HG02852 (cell line): ENCODE measurements around the gene CLTA.

Source experiments
- ATAC-seq: cut with Tn5 transposase; IDR thresholded peaks from one replicate; pipeline ENCODE4 v1.9.1; 2021; ENCODE audit warnings: mild to moderate bottlenecking, moderate library complexity; ENCODE audit not compliant: unreplicated experiment

Gene CLTA, protein sequence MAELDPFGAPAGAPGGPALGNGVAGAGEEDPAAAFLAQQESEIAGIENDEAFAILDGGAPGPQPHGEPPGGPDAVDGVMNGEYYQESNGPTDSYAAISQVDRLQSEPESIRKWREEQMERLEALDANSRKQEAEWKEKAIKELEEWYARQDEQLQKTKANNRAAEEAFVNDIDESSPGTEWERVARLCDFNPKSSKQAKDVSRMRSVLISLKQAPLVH

DNA sequence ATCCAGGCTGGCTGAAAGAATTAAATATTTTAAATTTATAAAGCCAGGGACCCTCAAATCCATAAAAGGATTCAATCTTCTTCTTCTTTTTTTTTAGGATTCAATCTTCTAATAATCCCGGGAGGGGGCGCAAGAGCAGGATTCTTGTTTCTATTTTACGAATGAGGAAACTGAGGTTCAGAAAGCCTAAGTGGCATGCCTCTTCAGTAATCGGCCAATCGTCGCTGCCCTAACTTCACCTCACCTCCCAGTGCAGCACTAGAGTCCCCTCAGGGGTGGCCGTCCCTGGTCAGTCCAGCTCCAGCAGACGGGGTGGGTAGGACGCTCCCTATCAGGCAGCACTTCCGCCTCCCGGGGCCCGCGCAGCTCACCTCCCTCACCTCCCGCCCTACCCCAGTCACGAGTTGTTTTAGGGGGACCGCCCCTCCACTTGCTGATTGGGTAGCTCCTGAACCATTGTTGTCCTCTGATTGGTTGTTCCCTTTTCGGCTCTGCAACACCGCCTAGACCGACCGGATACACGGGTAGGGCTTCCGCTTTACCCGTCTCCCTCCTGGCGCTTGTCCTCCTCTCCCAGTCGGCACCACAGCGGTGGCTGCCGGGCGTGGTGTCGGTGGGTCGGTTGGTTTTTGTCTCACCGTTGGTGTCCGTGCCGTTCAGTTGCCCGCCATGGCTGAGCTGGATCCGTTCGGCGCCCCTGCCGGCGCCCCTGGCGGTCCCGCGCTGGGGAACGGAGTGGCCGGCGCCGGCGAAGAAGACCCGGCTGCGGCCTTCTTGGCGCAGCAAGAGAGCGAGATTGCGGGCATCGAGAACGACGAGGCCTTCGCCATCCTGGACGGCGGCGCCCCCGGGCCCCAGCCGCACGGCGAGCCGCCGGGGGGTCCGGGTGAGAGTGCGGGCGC, at the start of gene CLTA:
CLTA (plus strand) TSS at position 534 of the 902 bp plus-strand sequence; CDS start at position 670, 136 bp downstream.
- ATAC-seq = peak; percentile 99

DNA sequence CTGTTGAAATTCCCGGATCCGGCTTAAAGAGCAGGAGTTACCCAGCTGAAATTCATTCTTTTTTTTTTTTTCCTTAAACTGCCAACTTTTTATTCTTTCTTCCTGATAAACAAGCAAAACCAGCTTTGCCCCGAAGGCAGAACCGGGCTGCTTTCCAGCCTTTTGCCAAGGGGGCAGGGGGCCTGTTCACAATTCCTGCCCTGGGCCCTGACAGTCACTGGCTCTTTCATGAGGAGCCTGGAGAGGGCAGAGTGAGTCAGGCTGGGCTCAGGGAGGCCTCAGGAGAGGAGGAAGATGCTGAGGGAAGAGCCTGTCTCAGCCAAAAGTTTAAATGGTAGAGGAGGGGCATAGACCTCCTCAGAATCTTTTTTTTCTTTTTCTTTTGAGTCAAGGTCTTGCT, 49.4 kb upstream of the CLTA start:
- ATAC-seq = no peak

DNA sequence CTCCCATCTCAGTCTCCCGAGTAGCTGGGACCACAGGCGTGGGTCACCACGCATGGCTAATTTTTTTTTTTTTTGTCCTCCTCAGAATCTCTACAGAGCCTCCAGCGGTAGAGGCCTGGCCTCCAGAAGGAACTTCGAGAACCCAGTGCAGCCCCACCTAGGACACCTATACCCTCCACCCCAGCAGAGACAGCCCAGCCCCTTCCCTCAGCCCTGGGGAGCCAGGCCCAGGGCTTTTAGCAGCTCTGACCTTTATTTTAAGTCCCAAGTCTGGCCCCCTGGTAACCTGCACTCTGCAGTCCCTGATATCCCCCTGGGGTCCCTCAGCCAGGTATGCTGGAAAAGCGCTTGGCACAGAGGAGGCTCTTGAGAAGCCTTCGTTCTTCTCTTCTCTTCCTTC, 49.0 kb upstream of the CLTA start:
- no peak for ATAC-seq

DNA sequence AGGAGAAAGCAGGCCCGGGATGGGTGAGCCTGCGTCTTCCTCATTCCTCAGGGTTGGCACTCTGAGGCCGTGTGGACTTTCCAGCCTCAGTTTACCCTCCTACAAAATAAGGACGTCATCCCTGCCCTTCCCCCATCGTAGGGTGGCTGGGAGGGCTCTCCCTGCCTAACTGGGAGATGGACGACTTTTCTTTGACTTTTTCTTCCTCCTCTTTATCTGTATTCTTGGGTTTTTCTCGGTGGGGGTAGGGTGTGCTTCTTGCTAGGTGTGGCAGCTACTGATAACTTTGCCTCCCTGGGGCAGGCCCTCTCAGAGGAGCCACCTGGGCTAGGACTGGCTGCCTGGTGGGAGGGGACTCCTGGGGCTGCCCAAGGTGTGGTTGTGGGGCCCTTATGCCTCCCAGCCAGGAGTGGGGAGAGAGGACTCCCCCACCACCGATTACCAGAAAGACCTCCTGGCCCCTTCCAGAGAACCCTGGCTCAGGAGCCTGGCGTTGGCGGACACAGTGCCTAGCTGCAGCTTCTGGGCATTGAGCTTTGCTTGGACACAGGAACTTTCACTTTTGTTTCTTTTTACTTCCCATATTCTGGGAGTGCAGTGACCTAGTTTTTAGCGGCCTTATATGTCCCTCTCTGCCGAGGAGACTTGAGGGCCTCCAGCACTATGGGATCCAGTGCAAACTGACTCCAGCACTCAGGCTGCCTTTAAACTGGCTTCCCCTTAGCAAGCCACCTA, 48.0 kb upstream of the CLTA start:
- ATAC-seq = no peak

DNA sequence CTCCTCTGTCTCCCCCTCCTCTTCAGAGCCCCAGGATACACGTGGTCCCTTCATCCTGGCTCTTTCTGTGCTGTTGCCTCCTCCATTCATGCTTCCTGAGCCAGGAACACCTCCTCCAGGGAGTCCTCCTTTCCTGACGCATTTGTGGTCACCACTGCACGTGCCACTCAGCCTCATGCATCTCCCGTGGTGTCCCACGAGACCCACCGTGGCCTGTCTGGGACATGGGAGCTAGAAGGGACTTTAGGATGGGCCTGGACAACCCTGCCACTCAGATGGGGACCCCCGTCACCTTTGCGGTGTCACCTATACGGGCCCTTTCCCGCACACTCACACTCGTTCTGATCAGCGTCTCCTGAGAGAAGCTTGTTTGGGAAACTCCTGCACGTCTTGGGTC, 47.5 kb upstream of the CLTA start:
- ATAC-seq = no peak

DNA sequence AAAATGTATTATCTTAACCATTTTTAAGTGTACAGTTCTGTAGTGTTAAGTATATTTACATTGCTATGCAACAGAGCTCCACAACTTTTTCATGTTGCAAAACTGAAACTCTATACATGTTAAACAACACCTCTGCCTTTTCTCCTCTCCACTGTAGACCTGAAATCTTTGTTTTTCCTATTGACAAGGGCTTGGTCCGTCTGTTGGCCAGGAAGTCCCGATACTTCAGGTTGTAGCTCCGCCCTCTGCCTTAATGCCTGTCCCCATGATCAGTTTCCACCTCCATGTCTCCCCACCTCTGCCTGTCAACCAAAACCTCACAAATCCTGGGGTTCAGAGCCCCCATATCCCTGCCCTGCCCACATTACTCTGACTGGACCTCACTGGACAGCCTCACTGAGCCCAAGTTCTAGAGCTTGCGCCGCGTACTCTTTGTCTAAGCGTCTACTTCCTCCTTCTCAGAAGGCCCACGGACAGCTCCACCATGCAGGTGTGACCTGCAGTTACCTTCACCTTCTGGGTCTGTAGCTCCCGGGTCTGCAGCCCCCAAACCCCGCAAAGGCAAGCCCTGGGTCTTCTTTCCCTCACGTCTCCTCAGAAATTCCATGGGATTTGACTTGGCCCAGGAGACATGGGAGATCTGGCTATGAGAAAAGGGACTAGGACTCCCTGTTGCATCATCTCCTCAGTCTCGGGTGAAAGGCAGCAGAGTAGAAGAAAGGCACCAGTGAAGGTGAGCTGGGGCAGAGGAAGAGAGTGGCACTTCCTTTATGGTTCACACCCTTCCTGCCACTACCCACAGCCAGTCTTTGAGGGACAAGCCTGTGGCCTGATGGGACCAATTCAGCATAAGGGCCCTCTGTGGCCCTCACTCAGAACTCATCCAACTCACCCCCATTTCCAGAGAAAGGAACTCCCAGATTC, 46.1 kb upstream of the CLTA start:
- ATAC-seq = no peak

DNA sequence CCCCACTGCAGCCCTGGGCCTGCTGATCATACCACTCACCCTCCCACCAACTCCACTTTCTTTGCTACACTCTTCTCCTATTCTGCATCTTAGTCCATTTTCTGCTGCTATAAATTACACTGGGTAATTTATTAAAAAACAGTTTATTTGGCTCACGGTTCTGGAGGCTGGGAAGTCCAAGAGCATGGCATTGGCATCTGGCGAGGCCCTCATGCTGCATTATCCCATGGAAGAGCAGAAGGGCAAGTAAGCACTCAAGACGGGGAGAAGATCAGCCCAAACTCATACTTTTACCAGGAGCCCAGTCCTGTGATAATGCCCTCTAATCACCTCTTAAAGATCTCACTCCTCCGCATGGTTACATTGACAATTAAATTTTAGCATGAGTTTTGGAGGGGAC, 44.8 kb upstream of the CLTA start:
- no peak for ATAC-seq

DNA sequence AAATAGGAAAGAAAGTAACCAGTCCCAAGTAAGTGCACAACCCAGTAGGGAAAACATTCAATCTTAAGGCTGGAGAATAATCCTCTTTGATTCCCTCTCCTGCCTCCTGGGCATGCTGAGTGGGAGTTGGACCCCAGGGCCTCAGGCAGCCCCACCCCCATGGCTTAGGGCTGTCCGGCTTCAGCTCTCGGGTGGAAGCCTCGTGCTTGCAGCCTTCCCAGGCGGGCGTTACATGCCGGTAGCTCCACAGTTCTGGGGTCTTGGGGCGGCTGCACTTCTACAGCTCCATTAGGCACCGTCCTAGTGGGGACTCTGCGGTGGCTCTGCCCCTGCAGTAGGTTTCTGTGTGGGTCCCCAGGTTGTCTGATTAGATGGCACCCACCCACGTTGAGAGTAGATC, 44.1 kb upstream of the CLTA start:
- ATAC-seq = no peak

DNA sequence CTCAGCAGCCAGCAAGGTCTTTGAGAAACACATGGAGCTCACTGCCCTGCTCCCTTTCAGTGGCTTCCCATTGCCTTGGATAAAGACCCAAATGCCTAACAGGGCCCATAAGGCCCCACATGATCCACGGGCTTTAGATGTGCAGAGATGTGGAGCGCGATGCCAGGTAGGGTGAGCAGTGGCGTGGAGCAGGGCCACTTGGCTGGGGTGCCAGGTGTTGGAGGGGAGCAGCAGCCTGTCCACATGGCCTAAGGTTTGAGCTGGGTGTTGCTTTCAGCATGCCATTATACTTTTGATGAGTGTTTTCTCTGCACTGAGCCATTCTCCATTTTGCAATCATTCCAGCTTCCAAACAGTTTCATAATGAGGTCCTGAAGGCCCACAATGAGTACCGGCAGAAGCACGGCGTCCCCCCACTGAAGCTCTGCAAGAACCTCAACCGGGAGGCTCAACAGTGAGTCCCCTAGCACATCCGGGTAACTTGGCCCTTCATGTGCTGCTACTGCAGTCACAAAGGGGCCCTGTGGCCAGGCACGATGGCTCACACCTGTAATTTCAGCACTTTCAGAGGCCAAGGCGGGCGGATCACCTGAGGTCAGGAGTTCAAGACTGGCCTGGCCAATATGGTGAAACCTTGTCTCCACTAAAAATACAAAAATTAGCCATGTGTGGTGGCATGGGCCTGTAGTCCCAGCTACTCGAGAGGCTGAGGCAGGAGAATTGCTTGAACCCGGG, 43.1 kb upstream of the CLTA start:
- no peak for ATAC-seq

DNA sequence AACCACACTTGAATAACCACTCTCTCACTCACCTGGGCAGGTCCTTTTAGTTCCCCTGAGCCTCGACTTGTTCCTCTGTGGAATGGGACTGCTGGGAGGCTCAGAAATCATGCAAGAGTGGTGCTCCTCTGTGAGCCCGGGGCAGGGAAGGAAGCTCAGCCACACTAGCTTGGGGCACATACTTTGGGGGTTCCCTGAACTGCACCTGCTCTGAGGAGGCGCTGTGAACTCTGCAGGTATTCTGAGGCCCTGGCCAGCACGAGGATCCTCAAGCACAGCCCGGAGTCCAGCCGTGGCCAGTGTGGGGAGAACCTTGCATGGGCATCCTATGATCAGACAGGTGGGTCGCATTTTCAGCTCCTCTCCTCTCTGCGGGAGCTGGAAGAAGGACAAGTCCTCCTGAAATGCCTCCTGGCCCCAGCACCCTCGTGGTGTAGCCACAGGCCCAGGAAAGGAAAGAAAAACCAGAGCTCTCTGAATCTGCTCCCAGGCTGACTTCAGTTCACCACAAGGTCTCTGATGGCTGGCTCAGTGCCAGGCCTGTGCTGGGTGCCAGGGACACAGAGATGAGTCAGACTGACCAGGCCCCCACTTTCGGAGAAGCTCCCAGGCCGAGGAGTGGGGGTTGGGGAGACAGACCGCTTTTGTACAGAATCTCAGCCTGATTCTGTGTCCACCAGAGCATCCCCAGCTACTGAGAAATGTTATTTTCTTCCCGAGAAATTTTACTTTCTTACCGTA, 42.2 kb upstream of the CLTA start:
- ATAC-seq = peak; percentile 43

DNA sequence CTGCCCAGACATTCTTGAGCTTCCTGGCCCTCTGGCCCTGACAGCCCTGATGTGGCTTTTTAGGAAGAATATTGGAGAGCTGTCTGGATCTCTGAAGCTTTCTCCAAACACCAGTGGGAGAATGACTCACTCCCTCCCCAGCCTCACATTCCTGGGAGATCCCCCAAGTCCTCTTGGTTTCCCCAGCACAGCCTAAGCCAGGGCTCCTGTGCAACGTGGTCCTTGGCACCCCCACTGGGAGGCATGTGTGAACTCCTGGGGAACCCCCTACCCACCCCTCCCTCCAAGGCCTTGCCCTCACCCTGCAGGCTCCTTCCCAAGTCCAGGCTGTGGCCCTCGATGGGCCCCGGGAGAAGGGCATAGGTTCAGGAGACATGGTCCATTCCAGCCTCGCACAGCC, 41.5 kb upstream of the CLTA start:
- no peak for ATAC-seq

DNA sequence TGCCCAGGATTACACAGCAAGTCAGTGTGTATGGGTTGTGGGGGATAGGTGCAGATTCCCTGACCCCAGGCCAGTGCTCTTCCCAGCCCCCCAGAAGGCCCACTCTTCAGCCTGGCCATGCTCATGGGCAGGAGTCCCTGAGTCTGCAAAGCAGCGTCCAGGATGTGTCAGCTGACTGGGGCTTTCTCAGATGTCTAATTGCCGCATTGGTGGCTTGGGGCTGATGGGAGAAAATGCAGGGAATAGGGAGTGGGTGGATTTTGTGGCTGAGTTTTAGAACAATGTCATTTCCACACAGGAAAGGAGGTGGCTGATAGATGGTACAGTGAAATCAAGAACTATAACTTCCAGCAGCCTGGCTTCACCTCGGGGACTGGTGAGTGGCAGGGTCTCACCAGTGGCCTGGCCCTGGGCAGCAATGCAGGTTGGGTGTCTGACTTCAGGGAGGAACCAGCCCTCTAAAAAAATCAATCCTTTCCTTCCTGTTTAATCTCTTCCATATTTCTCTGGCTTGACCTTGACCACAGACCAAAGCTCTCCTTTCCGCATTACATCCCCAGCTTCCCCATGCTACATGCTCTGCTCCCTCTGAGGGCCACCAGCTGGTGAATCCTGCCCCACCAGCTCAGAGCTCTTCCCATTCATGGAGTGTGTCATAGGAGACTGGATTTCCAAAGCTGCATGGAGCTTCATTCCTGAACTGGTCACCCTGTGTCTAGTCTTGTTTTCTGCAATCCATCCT, 40.0 kb upstream of the CLTA start:
- no peak for ATAC-seq

DNA sequence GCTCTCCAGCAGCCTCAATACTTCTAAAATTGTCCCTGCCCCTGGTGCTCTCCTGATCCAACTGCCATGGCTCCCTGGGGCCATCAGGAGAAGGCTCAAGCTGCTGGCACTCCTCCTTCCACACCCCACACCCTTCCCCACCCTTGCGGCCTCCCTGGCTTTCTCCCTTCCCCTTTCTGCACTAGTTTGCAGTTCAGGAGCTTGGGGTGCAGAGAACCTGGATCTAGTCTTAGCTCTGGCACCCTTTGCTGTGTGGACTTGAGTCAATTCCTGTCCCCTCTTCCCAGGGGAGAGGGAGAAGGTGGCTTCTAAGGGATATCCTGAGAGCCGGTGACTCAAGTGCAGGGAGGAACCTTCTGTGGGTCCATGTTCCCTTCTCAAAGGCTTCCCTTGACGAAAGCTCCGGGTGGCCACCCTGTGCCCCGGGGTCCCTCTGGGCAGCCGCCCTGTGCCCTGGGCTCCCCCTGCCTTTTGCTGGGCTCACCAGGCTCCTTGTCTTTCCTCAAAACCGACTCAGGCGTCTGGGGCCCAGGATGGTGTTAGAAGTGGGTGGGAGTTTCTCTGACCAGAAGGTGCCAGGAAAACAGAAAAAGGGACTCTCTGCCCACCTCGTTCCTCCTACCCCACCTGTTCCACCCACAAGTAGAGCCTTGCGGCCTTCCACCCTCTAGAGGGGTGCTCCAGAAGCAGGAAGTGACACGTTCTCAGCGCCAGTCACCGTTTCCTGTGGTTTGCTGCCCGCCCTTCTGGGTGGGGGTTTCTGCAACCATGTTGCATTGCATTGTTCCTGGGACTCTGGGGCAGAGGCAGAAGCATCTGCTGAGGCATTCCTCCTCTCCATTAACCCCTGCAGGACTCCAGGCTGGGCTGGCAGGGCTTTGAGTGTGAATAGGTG, 39.2 kb upstream of the CLTA start:
- peak; percentile 74 for ATAC-seq

DNA sequence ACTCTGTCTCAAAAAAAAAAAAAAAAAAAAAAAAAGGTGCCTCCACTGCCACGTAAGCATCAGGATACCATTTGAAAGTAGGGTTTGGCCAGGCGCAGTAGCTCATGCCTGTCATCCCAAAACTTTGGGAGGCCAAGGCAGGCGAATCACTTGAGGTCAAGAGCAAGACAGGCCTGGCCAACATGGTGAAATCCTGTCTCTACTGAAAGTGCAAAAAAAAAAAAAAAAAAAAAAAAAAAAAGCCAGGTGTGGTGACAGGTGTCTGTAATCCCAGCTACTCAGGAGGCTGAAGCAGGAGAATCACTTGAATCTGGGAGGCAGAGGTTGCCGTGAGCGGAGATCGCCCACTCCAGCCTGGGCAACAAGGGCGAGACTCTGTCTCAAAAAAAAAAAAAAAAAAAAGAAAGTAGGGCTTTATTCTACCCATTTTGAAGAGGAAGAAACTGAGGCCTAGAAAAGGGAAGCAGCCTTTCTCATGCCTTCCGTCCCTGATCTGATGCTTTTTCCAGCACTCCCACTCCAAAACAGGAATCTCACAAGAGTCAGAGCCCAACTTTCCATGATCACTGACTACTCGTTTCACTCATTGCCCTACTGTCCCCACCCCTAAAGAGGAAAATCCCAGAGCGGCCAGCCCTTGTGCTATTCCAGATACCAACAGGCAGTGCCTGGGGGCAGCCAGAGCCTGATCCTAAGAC, 37.8 kb upstream of the CLTA start:
- ATAC-seq = no peak

DNA sequence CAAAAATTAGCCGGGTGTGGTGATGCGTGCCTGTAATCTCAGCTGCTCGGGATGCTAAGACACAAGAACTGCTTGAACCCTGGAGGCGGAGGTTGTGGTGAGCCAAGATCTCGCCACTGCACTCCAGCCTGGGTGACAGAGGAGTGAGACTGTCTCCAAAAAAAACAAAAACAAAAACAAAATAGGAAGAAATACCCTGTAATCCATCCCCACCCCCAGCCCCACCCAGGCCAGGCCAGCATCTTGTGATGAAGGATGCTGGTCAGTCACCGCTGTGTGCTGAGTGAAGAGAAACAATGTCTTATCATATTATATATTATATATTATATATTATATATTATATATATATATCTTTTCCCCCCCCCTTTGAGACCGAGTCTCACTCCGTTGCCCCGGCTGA, 37.0 kb upstream of the CLTA start:
- ATAC-seq = no peak

DNA sequence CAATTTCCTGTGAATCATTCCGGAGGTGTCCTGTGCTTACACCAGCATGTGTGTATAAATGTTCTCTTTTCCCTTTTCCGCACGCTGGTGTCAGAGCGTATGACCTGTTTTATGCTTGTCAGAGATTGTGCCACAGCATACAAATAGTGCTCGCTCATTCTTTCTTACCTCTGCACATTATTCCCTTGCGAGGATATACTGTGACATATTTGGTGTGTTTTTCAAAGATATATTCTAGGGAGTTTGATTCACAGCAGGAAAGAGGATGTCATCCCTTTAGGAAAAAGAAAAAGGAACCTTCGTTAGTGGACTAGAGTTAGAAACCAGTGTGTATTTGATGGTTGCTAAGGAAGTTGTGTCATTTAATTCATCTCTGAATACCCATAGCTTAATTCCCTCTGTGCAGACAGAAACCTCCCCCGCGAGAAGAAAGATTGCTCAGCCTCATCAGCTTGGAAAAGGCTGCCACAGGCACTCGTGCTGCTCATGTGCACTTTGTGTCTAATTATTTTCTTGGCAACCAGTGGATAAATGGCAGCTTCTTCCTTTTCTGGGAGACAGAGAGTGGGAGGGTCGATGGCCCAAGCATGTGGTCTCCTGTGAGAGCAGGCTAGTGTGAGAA, 36.3 kb upstream of the CLTA start:
- no peak for ATAC-seq

DNA sequence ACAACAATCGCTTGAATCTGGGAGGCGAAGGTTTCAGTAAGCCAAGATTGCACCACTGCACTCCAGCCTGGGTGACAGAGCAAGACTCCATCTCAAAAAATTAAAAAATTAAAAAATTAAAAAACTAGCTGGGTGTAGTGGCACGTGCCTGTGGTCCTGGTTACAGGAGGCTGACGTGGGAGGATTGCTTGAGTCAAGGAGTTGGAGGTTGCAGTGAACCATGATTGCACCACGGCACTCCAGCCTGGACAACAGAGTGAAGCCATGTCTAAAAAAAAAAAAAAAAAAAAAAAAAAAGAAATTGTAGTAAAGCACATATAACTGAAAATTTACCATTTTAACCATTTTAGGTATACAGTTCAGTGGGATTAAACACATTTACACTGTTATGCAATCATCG, 34.6 kb upstream of the CLTA start:
- no peak for ATAC-seq
